Measurements from ENCODE around the gene OSGEP. TPM values are rescaled to one million over a fixed set of nuclear protein-coding genes. Genes with fewer than 3 reads are reported as not detected.
A peak's percentile ranks its signal among the peaks of the same experiment; 100 is the strongest.

Gene OSGEP
- total RNA-seq, 1 donor from 2014 or later: 15.0 TPM

DNA sequence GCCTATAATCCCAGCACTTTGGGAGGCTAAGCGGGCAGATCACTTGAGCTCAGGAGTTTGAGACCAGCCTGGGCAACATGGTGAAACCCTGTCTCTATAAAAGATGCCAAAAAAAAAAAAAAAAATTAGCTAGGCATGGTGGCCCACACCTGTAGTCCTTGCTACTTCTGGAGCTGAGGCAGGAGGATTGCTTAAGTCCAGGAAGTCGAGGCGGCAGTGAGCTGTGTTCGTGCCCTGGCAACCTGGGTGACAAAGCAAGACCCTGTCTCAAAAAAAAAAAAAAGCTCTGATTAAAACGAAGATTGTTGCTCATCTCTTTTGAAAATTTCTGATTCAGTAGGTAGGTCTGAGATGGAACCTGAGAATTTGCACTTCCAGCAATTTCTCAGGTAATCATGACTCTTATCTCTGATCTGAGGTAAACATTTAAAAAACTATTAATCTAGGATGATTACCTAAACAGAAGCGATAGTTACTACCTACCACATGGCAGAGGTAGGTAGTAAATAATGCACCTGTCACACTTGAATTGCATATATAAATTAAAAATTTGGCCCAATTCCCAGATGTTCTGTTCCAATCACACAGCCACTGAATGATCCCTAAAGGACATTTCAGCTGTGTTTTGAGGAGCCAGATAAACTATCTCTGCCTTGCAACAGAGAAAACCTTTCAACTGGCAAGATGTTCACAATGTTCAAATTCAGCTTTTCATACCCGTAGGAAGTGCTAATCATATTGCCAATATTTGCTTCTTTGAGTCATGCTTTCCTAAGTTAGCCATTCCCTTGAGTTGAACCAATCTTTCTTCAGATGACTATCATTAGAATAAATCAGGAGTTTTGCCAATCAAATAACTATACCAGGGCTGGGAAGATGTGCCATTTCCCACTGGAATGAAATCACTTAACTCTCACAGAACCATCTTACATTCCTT is 37.1 kb downstream of the OSGEP start:
- no peaks in the 10 kb centered on the region for H3K27me3 ChIP-seq (ENCODE audit: control insufficient read depth, insufficient read depth, low read length)
- H3K4me3 ChIP-seq (ENCODE audit: low read depth, low read length): no peak overlapping the region
- TF ChIP-seq CTCF (IDR thresholded peaks at IDR 0.05; ENCODE audit: insufficient read depth, low read length, severe bottlenecking): no peak
- DNase-seq (ENCODE audit: low read depth) (peak; percentile 41), FAIRE-seq (no peak)
- H3K36me3 ChIP-seq (ENCODE audit: control insufficient read depth, insufficient read depth, low read length): no peaks in the 10 kb centered on the region

DNA sequence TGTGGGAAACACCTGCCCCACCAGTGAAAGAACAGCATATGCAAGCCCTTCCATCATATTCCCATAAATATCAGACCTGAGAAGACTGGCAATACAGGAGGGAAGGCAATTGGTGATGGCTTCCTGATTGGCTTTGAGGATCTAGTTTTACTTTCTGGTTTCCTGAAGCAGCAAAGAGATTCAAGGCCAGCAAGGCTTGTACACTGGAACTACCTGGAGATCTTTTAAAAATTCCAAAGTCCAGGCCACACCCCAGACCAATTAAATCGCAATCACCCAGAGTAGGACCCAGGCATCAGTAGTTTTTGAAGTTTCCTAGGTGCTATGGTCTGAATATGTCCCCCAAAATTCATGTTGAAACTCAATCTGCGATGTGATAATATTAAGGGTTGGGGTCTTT is 38.4 kb downstream of the OSGEP start:
- no peak overlapping the region for H3K4me3 ChIP-seq (ENCODE audit: low read depth, low read length)
- H3K27me3 ChIP-seq (ENCODE audit: control insufficient read depth, insufficient read depth, low read length): no peaks in the 10 kb centered on the region
- TF ChIP-seq CTCF (IDR thresholded peaks at IDR 0.05; ENCODE audit: insufficient read depth, low read length, severe bottlenecking): no peak
- FAIRE-seq (no peak), DNase-seq (ENCODE audit: low read depth) (no peak)
- no peaks in the 10 kb centered on the region for H3K36me3 ChIP-seq (ENCODE audit: control insufficient read depth, insufficient read depth, low read length)

DNA sequence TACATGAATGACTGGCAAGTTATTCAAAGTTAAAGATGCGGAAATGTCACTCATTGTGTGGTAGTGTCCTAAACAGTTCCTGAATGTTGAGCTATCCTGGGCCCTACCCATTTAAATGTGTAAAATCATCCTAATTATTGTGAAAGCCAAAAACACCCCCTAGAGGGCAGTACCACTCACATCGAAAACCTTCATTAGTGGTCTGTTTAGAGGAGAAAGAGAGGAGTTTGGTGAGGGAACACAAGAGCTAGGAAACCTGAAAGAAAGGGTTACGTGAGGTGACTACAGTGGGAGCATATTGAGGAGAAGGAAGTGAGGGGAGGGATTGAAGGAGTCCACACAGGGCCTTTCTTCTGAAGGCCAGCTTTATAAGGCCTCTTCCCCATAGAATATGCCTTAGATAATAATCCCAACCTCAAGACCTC is 38.8 kb downstream of the OSGEP start:
- FAIRE-seq: no peak
- no peak overlapping the region for H3K4me3 ChIP-seq (ENCODE audit: low read depth, low read length)
- TF ChIP-seq CTCF (IDR thresholded peaks at IDR 0.05; ENCODE audit: insufficient read depth, low read length, severe bottlenecking): peak; percentile 52
- DNase-seq (ENCODE audit: low read depth): peak; percentile 52
- no peaks in the 10 kb centered on the region for H3K27me3 ChIP-seq (ENCODE audit: control insufficient read depth, insufficient read depth, low read length)
- H3K36me3 ChIP-seq (ENCODE audit: control insufficient read depth, insufficient read depth, low read length): no peaks in the 10 kb centered on the region

- no peak for FAIRE-seq
- Histone ChIP-seq H3K4me3 (ENCODE audit: low read depth, low read length) (peak overlapping the region; percentile 66), H3K36me3 (ENCODE audit: control insufficient read depth, insufficient read depth, low read length) (no peaks in the 10 kb centered on the region), H3K27me3 (ENCODE audit: control insufficient read depth, insufficient read depth, low read length) (no peaks in the 10 kb centered on the region)
- no peak for TF ChIP-seq CTCF (IDR thresholded peaks at IDR 0.05; ENCODE audit: insufficient read depth, low read length, severe bottlenecking)
- peak; percentile 21 for DNase-seq (ENCODE audit: low read depth)
Observed at GRCh38 chr14:20413744-20414082, 40.9 kb downstream of the OSGEP start.

DNA sequence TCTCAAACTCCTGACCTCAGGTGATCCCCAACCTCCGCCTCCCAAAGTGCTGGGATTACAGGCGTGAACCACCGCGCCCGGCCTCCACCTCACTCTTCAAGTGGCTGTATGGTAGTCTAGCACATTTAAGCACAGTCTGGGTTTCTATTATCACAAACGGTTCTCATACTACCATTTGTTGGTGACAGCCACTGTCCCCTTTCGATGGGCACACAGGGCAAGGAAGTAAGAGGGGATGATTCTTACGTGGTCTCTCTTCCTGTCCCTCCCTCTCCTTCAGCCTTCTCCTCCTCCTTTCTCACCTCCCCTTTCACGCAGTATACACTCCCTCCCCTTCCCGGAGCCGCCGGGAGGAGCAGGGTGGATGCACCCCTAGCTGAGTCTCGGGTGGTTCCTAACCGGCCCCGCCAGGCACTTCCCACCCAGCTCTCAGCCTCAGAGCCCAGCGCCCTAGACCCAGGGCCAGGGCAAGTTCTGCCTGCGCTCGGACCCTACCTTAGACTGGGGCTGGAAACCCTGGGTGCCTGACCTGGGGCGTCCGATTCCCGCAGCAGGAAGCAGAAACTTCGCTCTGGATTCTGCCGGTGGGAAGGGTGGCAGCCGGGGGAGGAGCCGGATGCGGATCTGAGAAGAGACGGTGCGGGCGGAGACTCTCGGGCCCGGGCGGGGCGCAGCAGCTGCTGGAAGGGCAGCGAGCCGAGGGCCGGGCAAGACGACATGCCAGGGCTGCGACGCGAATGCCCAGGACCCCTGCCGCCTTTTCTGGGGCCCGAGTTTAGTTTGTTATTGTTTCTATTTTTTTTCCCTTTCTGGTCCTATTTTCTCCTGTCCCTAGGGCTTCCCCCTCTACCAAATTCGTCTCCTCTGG is 41.5 kb downstream of the OSGEP start, which contains the start of gene TEP1:
Gene TEP1 (minus strand): TSS at position 626 of the 868 bp plus-strand sequence. CDS start 5,062 bp downstream, outside the sequence.
- TF ChIP-seq CTCF (IDR thresholded peaks at IDR 0.05; ENCODE audit: insufficient read depth, low read length, severe bottlenecking): no peak
- peaks cover 2% of the 10 kb centered on the region for H3K36me3 ChIP-seq (ENCODE audit: control insufficient read depth, insufficient read depth, low read length)
- H3K27me3 ChIP-seq (ENCODE audit: control insufficient read depth, insufficient read depth, low read length): no peaks in the 10 kb centered on the region
- peak within 1 kb of the TSS; percentile 66 for H3K4me3 ChIP-seq (ENCODE audit: low read depth, low read length)
- FAIRE-seq: no peak
- DNase-seq (ENCODE audit: low read depth): peak; percentile 78
